Endothelial cell of umbilical vein (primary cell): ENCODE results near the gene MAP3K4. TPM values are rescaled to one million over a fixed set of nuclear protein-coding genes. Genes with fewer than 3 reads are reported as not detected.

Experiments
- BruUV-seq: library from RNA; stranded (reverse); fragments of 400-500 nt; replicated peaks from 2 replicates; lab custom pipeline; 2021; lab: Mats Ljungman, UMichigan
- CTCF ChIA-PET: fragments of 300-600, 350-600 bp; sonication (Branson Sonifier 250); formaldehyde crosslinking; loops from one replicate; lab custom pipeline; 2021; ENCODE audit warnings: antibody characterized with exemption, inconsistent platforms; lab: Charles Lee
- POLR2A ChIA-PET: fragments of 300-600, 350-600 bp; sonication (Branson Sonifier 250); formaldehyde crosslinking; loops from one replicate; lab custom pipeline; 2021; ENCODE audit warnings: antibody characterized with exemption, inconsistent platforms; lab: Charles Lee
- DNase-seq: peaks from one replicate; pipeline ENCODE4 v3.0.0-alpha.2; 2011; ENCODE audit warnings: low read depth, low spot score
- FAIRE-seq: peaks from 2 replicates; lab custom pipeline; 2011; peaks lifted over from hg19 to GRCh38; lab: Jason Lieb, UNC
- H2AFZ ChIP-seq: 2 replicates; pipeline ENCODE4 v1.6.0; 2012; ENCODE audit warnings: low read depth, low read length, control low read depth, inconsistent platforms
- H3K27ac ChIP-seq: 2 replicates; pipeline ENCODE4 v1.5.1; 2011; ENCODE audit warnings: low read depth, mild to moderate bottlenecking, control low read depth, low read length, moderate library complexity; ENCODE audit not compliant: insufficient read depth
- H3K27me3 ChIP-seq, 2 experiments: 2 replicates each; pipeline versions ENCODE4 v1.6.0 to v1.6.1; 2011; ENCODE audit warnings: low read length in 2 of 2, mixed read lengths in 1 of 2; ENCODE audit not compliant: control insufficient read depth in 2 of 2, insufficient read depth in 2 of 2
- H3K36me3 ChIP-seq, 2 experiments: 2 replicates in 1 of 2; 3 replicates in 1 of 2; pipeline ENCODE4 v1.5.1; 2011; ENCODE audit warnings: low read length in 2 of 2, mild to moderate bottlenecking in 1 of 2, moderate library complexity in 1 of 2; ENCODE audit not compliant: control insufficient read depth in 2 of 2, insufficient read depth in 2 of 2; ENCODE audit errors: extremely low read depth in 1 of 2
- H3K4me1 ChIP-seq: 3 replicates; pipeline ENCODE4 v1.5.1; 2011; ENCODE audit warnings: mild to moderate bottlenecking, low read length; ENCODE audit not compliant: control insufficient read depth, insufficient read depth; ENCODE audit errors: extremely low read depth
- H3K4me2 ChIP-seq: 2 replicates; pipeline ENCODE4 v1.6.1; 2011; ENCODE audit warnings: low read length, control low read depth, mixed read lengths; ENCODE audit not compliant: insufficient read depth
- H3K4me3 ChIP-seq, 3 experiments: fragments of 200-600 bp in 1 of 3; sonication (generic), shearing (Covaris generic) in 1 of 3; replicated peaks in 1 of 3; 2 replicates each; pipeline ENCODE4 v1.5.1; 2011 to 2016; ENCODE audit warnings: control low read depth in 3 of 3, low read length in 3 of 3, mild to moderate bottlenecking in 2 of 3, inconsistent platforms in 1 of 3, low read depth in 1 of 3, moderate library complexity in 1 of 3; ENCODE audit not compliant: insufficient read depth in 1 of 3
- H3K79me2 ChIP-seq: 2 replicates; pipeline ENCODE4 v1.6.0; 2012; ENCODE audit warnings: low read length, inconsistent platforms; ENCODE audit not compliant: control insufficient read depth, insufficient read depth
- H3K9ac ChIP-seq: replicated peaks from 2 replicates; pipeline ENCODE3; 2011; ENCODE audit warnings: low read length, control low read depth; ENCODE audit not compliant: insufficient read depth; ENCODE audit errors: extremely low read depth
- H3K9me1 ChIP-seq: replicated peaks from 3 replicates; pipeline ENCODE4 v1.6.0; 2011; ENCODE audit warnings: mild to moderate bottlenecking, low read length; ENCODE audit not compliant: control insufficient read depth, insufficient read depth; ENCODE audit errors: extremely low read depth
- H3K9me3 ChIP-seq: replicated peaks from 2 replicates; pipeline ENCODE4 v1.5.1; 2012; ENCODE audit warnings: low read length, inconsistent platforms; ENCODE audit not compliant: control insufficient read depth, insufficient read depth
- H4K20me1 ChIP-seq: replicated peaks from 2 replicates; pipeline ENCODE3; 2011; ENCODE audit warnings: mild to moderate bottlenecking, low read length; ENCODE audit not compliant: control insufficient read depth, insufficient read depth; ENCODE audit errors: extremely low read depth
- CTCF ChIP-seq, 2 donors: IDR thresholded peaks; 1 replicate in 1 of 2; 2 replicates in 1 of 2; pipeline ENCODE4 v1.5.1; 2011; ENCODE audit warnings: low read length in 2 of 2, mild to moderate bottlenecking in 2 of 2, moderate library complexity in 2 of 2, control low read depth in 1 of 2, inconsistent platforms in 1 of 2, low read depth in 1 of 2; ENCODE audit not compliant: insufficient read depth in 1 of 2; ENCODE audit errors: extremely low read depth in 1 of 2
- EZH2 ChIP-seq: IDR thresholded peaks from 2 replicates; pipeline ENCODE4 v1.6.1; 2012; ENCODE audit warnings: borderline replicate concordance, low read depth, mild to moderate bottlenecking, moderate library complexity, low read length, inconsistent platforms; ENCODE audit not compliant: severe bottlenecking
- FOS ChIP-seq: IDR thresholded peaks from 2 replicates; pipeline ENCODE4 v1.6.1; 2011; ENCODE audit warnings: mild to moderate bottlenecking, low read length, moderate library complexity, borderline replicate concordance; ENCODE audit not compliant: insufficient read depth
- GATA2 ChIP-seq: IDR thresholded peaks from 2 replicates; pipeline ENCODE4 v1.7.0; 2011; ENCODE audit warnings: low read depth, mild to moderate bottlenecking, moderate library complexity, mixed read lengths, low read length; ENCODE audit not compliant: insufficient read length, insufficient read depth
- JUN ChIP-seq: IDR thresholded peaks from 2 replicates; pipeline ENCODE4 v1.6.1; 2011; ENCODE audit warnings: borderline replicate concordance, low read depth; ENCODE audit not compliant: insufficient read length, insufficient read depth
- MAX ChIP-seq: IDR thresholded peaks from 2 replicates; pipeline ENCODE4 v1.6.1; 2011; ENCODE audit not compliant: insufficient read depth, insufficient read length
- MYC ChIP-seq: IDR thresholded peaks from one replicate; pipeline ENCODE4 v1.6.1; 2011; ENCODE audit warnings: mild to moderate bottlenecking, low read depth, low read length
- POLR2A ChIP-seq: IDR thresholded peaks from 2 replicates; pipeline ENCODE4 v1.6.1; 2012; ENCODE audit warnings: low read depth, mild to moderate bottlenecking, control low read depth, low read length
- POLR2AphosphoS5 ChIP-seq: IDR thresholded peaks from 2 replicates; pipeline ENCODE4 v1.6.1; 2012; ENCODE audit warnings: low read depth, mild to moderate bottlenecking, control low read depth, low read length, moderate library complexity; ENCODE audit not compliant: insufficient read depth
- dilution Hi-C: fragments of 300-500 bp; cut with MboI; formaldehyde crosslinking; loops from one replicate; pipeline ENCODE4 v1.15.0; 2019; ENCODE audit warnings: low sequenced_read_pairs; ENCODE audit not compliant: extremely low pct_ligation_motif_present
- intact Hi-C: fragments of 100-400 bp; cut with micrococcal nuclease; formaldehyde crosslinking; loops from one replicate; pipeline ENCODE4 v1.10.0; 2022
- polyA plus RNA-seq, 4 experiments: library from polyadenylated mRNA; depleted of rRNA in 3 of 4; stranded (reverse) in 3 of 4; unstranded in 1 of 4; fragments of >200 nt; gene quantifications; 2 replicates each; pipeline versions ENCODE4 v1.2.1 to v1.2.3, GENCODE V29; 2011 to 2012; ENCODE audit warnings: missing spikeins in 1 of 4
- total RNA-seq: library from RNA; stranded (reverse); gene quantifications from 2 replicates; pipeline ENCODE4 v1.2.3, GENCODE V29; 2021

The MAP3K4 gene
- total and polyA plus RNA-seq, 2 donors (not counting 3 experiments of a cell fraction or from before 2014, with no cell fraction given), result 10.8 to 42.3 TPM

- Histone ChIP-seq H3K9me3 (no peaks in the 10 kb centered on the region), H3K79me2 (peaks cover 65% of the 10 kb centered on the region), H3K9ac (no peak overlapping the region), H3K4me1 (peaks cover 2% of the 10 kb centered on the region), H2AFZ (no peak overlapping the region), H3K9me1 (peaks cover 3% of the 10 kb centered on the region), H3K36me3 (no peaks in the 10 kb centered on the region), H3K27ac (no peak overlapping the region), H3K4me3 (no peak overlapping the region), H3K4me2 (no peak overlapping the region), H3K27me3 (no peaks in the 10 kb centered on the region), H4K20me1 (peaks cover 11% of the 10 kb centered on the region)
- POLR2A ChIA-PET, result no interaction called here
- CTCF ChIA-PET, result interaction anchor here (1.2 to 2.0 kb wide), 3 partner anchors 9 to 96 kb away, joined by 3 to 8 read pairs (median 6); no protein-coding TSS in a partner anchor
- DNase-seq (no peak), FAIRE-seq (no peak)
- intact Hi-C loops (no loop called here), dilution Hi-C loops (no loop called here)
- BruUV-seq, result no TSS peak
- no peak for TF ChIP-seq POLR2A
- no peak for TF ChIP-seq EZH2
- TF ChIP-seq MYC, result no peak
- TF ChIP-seq GATA2, result no peak
- TF ChIP-seq CTCF (IDR thresholded peaks at IDR 0.05; ENCODE audit: extremely low read depth in 1 of 2, insufficient read depth in 1 of 2, low read depth in 1 of 2, low read length in 2 of 2), result no peak
- TF ChIP-seq POLR2AphosphoS5, result no peak
- no peak for TF ChIP-seq MAX
- no peak for TF ChIP-seq FOS
- TF ChIP-seq JUN, result no peak
Observed at GRCh38 chr6:161001421-161001820, 9.9 kb downstream of the MAP3K4 start.
